MM.1S (cell line): ENCODE measurements around the gene MED15.

ENCODE experiments used
- DNase-seq: peaks from one replicate; pipeline ENCODE4 v3.0.0-alpha.2; 2015
- H2AFZ ChIP-seq: fragments of 300-600 bp; sonication (generic); 2 replicates; pipeline ENCODE4 v1.6.0; 2016; ENCODE audit warnings: antibody characterized with exemption, low read length
- H3F3A ChIP-seq: fragments of 300-600 bp; sonication (generic); 2 replicates; pipeline ENCODE4 v1.6.1; 2016; ENCODE audit warnings: mild to moderate bottlenecking, antibody characterized with exemption, low read length, moderate library complexity, mixed read lengths; ENCODE audit not compliant: insufficient read depth
- H3K27ac ChIP-seq: fragments of 300-600 bp; sonication (generic); 2 replicates; pipeline ENCODE4 v1.5.1; 2016; ENCODE audit warnings: mild to moderate bottlenecking, low read length
- H3K27me3 ChIP-seq: fragments of 300-600 bp; sonication (generic); replicated peaks from 2 replicates; pipeline ENCODE4 v1.6.0; 2016; ENCODE audit warnings: low read length; ENCODE audit not compliant: insufficient read depth
- H3K36me3 ChIP-seq: fragments of 300-600 bp; sonication (generic); replicated peaks from 2 replicates; pipeline ENCODE4 v1.6.1; 2016; ENCODE audit warnings: mild to moderate bottlenecking, low read length, mixed read lengths; ENCODE audit not compliant: insufficient read depth
- H3K4me1 ChIP-seq: fragments of 300-600 bp; sonication (generic); 2 replicates; pipeline ENCODE4 v1.6.1; 2016; ENCODE audit warnings: low read length, mixed read lengths
- H3K4me2 ChIP-seq: fragments of 300-600 bp; sonication (generic); 2 replicates; pipeline ENCODE4 v1.6.0; 2016; ENCODE audit warnings: low read depth, low read length
- H3K4me3 ChIP-seq: fragments of 300-600 bp; sonication (generic); 2 replicates; pipeline ENCODE4 v1.5.1; 2016; ENCODE audit warnings: low read length, mixed read lengths
- H3K79me2 ChIP-seq: fragments of 300-600 bp; sonication (generic); 2 replicates; pipeline ENCODE4 v1.6.1; 2016; ENCODE audit warnings: mixed run types, low read length, mixed read lengths
- H3K9ac ChIP-seq: fragments of 300-600 bp; sonication (generic); 2 replicates; pipeline ENCODE4 v1.6.1; 2016; ENCODE audit warnings: low read length, mixed read lengths
- H3K9me2 ChIP-seq: fragments of 300-600 bp; sonication (generic); replicated peaks from 2 replicates; pipeline ENCODE4 v1.6.1; 2016; ENCODE audit warnings: mild to moderate bottlenecking, low read length, mixed read lengths; ENCODE audit not compliant: insufficient read depth
- H3K9me3 ChIP-seq: fragments of 300-600 bp; sonication (generic); replicated peaks from 2 replicates; pipeline ENCODE4 v1.6.1; 2016; ENCODE audit warnings: mild to moderate bottlenecking, low read length, mixed read lengths; ENCODE audit not compliant: insufficient read depth
- H4K20me1 ChIP-seq: fragments of 300-600 bp; sonication (generic); 2 replicates; pipeline ENCODE4 v1.6.1; 2016; ENCODE audit warnings: mild to moderate bottlenecking, low read length, moderate library complexity, mixed read lengths; ENCODE audit not compliant: insufficient read depth
- CTCF ChIP-seq: fragments of 300-600 bp; sonication (generic); IDR thresholded peaks from 2 replicates; pipeline ENCODE4 v1.5.1; 2016; ENCODE audit warnings: antibody characterized with exemption, low read length, mixed read lengths
- EZH2 ChIP-seq: fragments of 300-600 bp; sonication (generic); optimal IDR thresholded peaks from 2 replicates; pipeline ENCODE3; 2017; ENCODE audit warnings: low read depth, mild to moderate bottlenecking, antibody characterized with exemption, low read length, mixed read lengths
- EZH2phosphoT487 ChIP-seq: fragments of 300-600 bp; sonication (generic); IDR thresholded peaks from 2 replicates; pipeline ENCODE4 v1.6.1; 2018; ENCODE audit warnings: antibody characterized with exemption, low read length

MED15 gene

DNA sequence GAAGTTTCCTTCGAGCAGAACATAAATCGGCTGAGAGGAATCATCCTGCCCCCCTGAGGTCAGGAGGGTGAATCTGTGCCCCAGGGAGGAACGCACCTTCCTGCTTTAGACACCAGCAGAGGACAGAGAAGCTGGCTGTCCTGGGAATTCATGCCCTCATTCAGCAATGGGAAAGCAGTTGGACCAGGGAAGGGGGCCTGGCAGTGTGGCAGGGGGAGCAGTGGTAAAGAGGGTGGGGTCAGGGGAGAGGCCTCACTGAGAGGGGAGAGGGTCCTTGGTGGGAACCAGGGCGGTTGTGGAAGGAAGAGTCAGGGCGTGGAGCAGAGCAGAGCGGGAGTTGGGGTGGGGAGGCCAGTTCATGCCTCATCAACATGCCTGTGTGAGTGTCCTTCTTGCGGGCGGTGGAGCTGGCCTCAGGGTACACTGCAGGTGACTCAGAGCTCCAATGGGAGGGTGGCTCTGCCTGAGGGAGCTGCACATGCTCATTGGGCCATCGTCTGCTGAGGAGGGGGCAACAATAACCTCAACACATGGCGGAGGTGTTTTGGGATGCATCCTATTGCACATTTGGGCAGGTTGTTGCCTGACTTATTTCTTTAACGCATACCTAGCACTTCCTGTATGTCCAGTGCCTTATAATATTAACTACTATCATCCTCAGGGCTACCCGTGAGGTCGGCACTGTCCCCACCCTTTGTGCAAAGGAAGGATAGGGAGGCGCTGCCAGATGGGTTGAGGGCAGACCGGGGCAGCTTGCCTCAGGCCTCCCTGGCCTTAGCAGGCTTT lies 23.2 kb downstream of the MED15 start:
- Histone ChIP-seq H3K4me3 (no peak overlapping the region), H4K20me1 (peaks cover 27% of the 10 kb centered on the region), H2AFZ (no peak overlapping the region), H3F3A (no peaks in the 10 kb centered on the region), H3K9me2 (no peaks in the 10 kb centered on the region), H3K79me2 (peaks cover 98% of the 10 kb centered on the region), H3K36me3 (no peaks in the 10 kb centered on the region), H3K4me1 (no peaks in the 10 kb centered on the region), H3K9ac (no peak overlapping the region), H3K4me2 (no peak overlapping the region), H3K27me3 (no peaks in the 10 kb centered on the region), H3K9me3 (no peaks in the 10 kb centered on the region), H3K27ac (no peak overlapping the region)
- no peak for DNase-seq
- no peak for TF ChIP-seq EZH2
- TF ChIP-seq EZH2phosphoT487, result no peak
- TF ChIP-seq CTCF, result no peak

DNA sequence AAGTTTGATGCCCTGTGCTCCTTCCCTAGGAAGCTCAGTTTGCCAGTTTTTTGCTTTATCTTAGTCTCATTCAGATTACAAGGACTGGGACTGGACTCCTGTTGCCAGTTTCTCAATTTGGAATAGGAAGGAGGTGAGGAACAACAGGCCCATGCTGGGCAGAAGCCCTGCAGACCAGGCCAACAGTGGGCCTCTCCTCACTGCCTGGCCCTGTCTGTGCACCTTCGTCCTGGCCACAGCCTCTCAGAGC lies 23.7 kb downstream of the MED15 start:
- H3K4me3 ChIP-seq, result no peak overlapping the region

DNA sequence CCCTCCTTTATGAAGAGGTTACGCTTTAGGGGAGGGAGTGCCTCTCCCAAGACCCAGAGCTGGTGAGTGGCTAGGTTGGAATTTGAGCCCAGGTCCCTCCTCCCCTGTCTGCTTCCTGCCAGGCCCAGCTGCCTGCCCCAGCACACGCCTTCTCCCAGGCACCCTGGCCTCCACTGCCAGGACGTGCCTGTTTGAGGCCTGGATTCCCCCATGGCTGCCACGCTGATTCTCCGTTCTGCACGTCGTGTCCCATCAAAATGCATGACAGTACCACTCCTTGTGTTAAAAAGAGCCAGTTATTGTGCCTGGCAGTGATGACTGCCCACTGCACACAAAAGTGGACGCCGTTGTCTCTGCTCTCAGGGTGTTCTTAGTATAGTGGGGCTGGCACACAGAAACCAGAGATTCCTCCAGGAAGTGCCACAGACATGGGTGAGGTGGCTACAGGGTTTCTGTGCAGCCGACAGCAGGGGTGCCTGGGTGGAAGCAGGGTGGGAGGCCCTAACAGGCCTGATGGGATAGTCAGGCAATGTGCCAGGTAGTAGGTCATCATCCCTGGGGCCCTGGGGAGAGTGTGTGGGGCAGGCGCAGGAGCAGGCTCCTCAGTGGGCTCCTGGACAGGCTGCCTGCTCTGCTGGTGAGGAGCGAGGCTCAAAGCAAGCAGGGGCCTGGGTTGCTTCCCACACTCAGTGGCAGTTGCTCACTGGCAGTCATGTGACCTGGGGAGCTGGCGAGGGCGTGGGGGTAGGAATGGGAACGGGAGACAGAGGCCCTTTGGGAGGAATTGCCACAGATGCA lies 24.2 kb downstream of the MED15 start:
- no peak overlapping the region for H2AFZ ChIP-seq
- no peak overlapping the region for H3K4me2 ChIP-seq
- H3K9me2 ChIP-seq, result no peaks in the 10 kb centered on the region
- no peaks in the 10 kb centered on the region for H3F3A ChIP-seq
- H3K9ac ChIP-seq, result no peak overlapping the region
- DNase-seq, result no peak
- no peaks in the 10 kb centered on the region for H3K27me3 ChIP-seq
- TF ChIP-seq CTCF (no peak), EZH2phosphoT487 (no peak), EZH2 (no peak)
- no peak overlapping the region for H3K27ac ChIP-seq
- no peaks in the 10 kb centered on the region for H3K4me1 ChIP-seq
- peaks cover 24% of the 10 kb centered on the region for H4K20me1 ChIP-seq
- no peaks in the 10 kb centered on the region for H3K9me3 ChIP-seq
- peaks cover 91% of the 10 kb centered on the region for H3K79me2 ChIP-seq
- no peak overlapping the region for H3K4me3 ChIP-seq
- H3K36me3 ChIP-seq, result no peaks in the 10 kb centered on the region

More for the DNA sequence above, 23.7 kb downstream of the MED15 start:
- Histone ChIP-seq H3F3A (no peaks in the 10 kb centered on the region), H3K4me2 (no peak overlapping the region), H3K9me2 (no peaks in the 10 kb centered on the region), H3K27ac (no peak overlapping the region), H4K20me1 (peaks cover 27% of the 10 kb centered on the region), H3K79me2 (peaks cover 93% of the 10 kb centered on the region), H3K36me3 (no peaks in the 10 kb centered on the region), H3K9ac (no peak overlapping the region), H2AFZ (no peak overlapping the region), H3K27me3 (no peaks in the 10 kb centered on the region), H3K4me1 (no peaks in the 10 kb centered on the region), H3K9me3 (no peaks in the 10 kb centered on the region)
- TF ChIP-seq EZH2phosphoT487 (no peak), CTCF (no peak), EZH2 (no peak)
- no peak for DNase-seq
